Sigmoid colon (tissue), 7 donors: Measurements from ENCODE around the gene HOXA6. TPM values are rescaled to one million over a fixed set of nuclear protein-coding genes. Genes with fewer than 3 reads are reported as not detected.

Experiments
- DNase-seq: peaks from one replicate; pipeline ENCODE4 v3.0.0-alpha.2; 2019
- H3K27ac ChIP-seq, 4 donors: fragments of 200-600 bp; sonication (generic); one replicate each; pipeline ENCODE4 v1.5.1; 2016 to 2019; ENCODE audit warnings: mild to moderate bottlenecking in 1 of 4
- H3K27me3 ChIP-seq, 3 donors: fragments of 200-600 bp; sonication (generic); one replicate each; pipeline ENCODE4 v1.5.1; 2019; ENCODE audit warnings: mild to moderate bottlenecking in 1 of 3
- H3K36me3 ChIP-seq, 4 donors: fragments of 200-600 bp; sonication (generic); one replicate each; pipeline ENCODE4 v1.5.1; 2016 to 2019
- H3K4me1 ChIP-seq, 4 donors: fragments of 200-600 bp; sonication (generic); one replicate each; pipeline ENCODE4 v1.5.1; 2017 to 2019
- H3K4me3 ChIP-seq, 4 donors: fragments of 200-600 bp; sonication (generic); one replicate each; pipeline ENCODE4 v1.5.1; 2017 to 2019; ENCODE audit warnings: mild to moderate bottlenecking in 2 of 4, moderate library complexity in 1 of 4
- H3K9me3 ChIP-seq, 4 donors: fragments of 200-600 bp in 3 of 4; sonication (generic) in 3 of 4; one replicate each; pipeline versions ENCODE4 v1.5.1 to v1.6.1; 2013 to 2019
- CTCF ChIP-seq, 4 experiments: fragments of 450-650 bp in 3 of 4; fragments of 200-600 bp in 1 of 4; IDR thresholded peaks; one replicate each; pipeline ENCODE4 v1.5.1; 2016 to 2019; ENCODE audit warnings: antibody characterized with exemption in 4 of 4, mild to moderate bottlenecking in 3 of 4, moderate library complexity in 2 of 4
- EP300 ChIP-seq, 4 donors: sonication (generic); formaldehyde crosslinking; IDR thresholded peaks; one replicate each; pipeline ENCODE4 v1.6.1; 2017; ENCODE audit warnings: antibody characterized with exemption in 4 of 4
- POLR2A ChIP-seq, 2 donors: fragments of 450-650 bp; IDR thresholded peaks; one replicate each; pipeline ENCODE4 v1.6.1; 2016; ENCODE audit warnings: antibody characterized with exemption in 2 of 2, mild to moderate bottlenecking in 2 of 2, moderate library complexity in 2 of 2
- POLR2AphosphoS5 ChIP-seq, 4 donors: sonication (generic); formaldehyde crosslinking; IDR thresholded peaks; one replicate each; pipeline ENCODE4 v1.6.1; 2017; ENCODE audit warnings: antibody characterized with exemption in 4 of 4
- WGBS, 2 donors: extraction: QIAGEN DNeasy Blood & Tissue Kit; methylation state at CpG; one replicate each; pipeline ENCODE4 v1.1.7; 2013; 5-methylcytosine and 5-hydroxymethylcytosine counted together
- intact Hi-C: fragments of 100-400 bp; cut with DNase I; formaldehyde crosslinking; loops from one replicate; pipeline ENCODE4 v1.15.1; 2023
- polyA plus RNA-seq, 3 donors: library from polyadenylated mRNA; stranded (reverse); fragments of 200-250 nt; gene quantifications; one replicate each; pipeline ENCODE4 v1.2.3, GENCODE V29; 2013
- total RNA-seq, 4 donors: library from RNA; depleted of rRNA; stranded (reverse); fragments of >200 nt; gene quantifications; one replicate each; pipeline ENCODE4 v1.1.0, GENCODE V29; 2016
- donor health status: healthy with polysubstance abuse.
- donor health status: Bipolar disorder and iron deficiency.
- donor health status: healthy.

The HOXA6 gene
- total and polyA plus RNA-seq, 7 donors: 1.6 to 10.0 (median 4.5) TPM; not detected in 1

- 1 to 2% methylated on average over 30 of the region's 30 CpGs for WGBS, 2 donors
- Histone ChIP-seq H3K4me1 (peaks cover 3 to 72% (median 45%) of the 10 kb centered on the region in 4 donors), H3K36me3 (no peaks in the 10 kb centered on the region), H3K9me3 (no peaks in the 10 kb centered on the region), H3K27me3 (peaks cover 0 to 13% (median 0%) of the 10 kb centered on the region in 3 donors), H3K4me3 (peak overlapping the region; percentile 71 to 76 (median 72)), H3K27ac (peak overlapping the region in 3 of 4 donors; percentile 97 to 98 (median 98))
- TF ChIP-seq POLR2AphosphoS5 (IDR thresholded peaks at IDR 0.05): no peak
- peak; percentile 76 for DNase-seq
- intact Hi-C loops: no loop called here
These were observed 36.2 kb upstream of the HOXA6 start for GRCh38 chr7:27183682-27184336.

DNA sequence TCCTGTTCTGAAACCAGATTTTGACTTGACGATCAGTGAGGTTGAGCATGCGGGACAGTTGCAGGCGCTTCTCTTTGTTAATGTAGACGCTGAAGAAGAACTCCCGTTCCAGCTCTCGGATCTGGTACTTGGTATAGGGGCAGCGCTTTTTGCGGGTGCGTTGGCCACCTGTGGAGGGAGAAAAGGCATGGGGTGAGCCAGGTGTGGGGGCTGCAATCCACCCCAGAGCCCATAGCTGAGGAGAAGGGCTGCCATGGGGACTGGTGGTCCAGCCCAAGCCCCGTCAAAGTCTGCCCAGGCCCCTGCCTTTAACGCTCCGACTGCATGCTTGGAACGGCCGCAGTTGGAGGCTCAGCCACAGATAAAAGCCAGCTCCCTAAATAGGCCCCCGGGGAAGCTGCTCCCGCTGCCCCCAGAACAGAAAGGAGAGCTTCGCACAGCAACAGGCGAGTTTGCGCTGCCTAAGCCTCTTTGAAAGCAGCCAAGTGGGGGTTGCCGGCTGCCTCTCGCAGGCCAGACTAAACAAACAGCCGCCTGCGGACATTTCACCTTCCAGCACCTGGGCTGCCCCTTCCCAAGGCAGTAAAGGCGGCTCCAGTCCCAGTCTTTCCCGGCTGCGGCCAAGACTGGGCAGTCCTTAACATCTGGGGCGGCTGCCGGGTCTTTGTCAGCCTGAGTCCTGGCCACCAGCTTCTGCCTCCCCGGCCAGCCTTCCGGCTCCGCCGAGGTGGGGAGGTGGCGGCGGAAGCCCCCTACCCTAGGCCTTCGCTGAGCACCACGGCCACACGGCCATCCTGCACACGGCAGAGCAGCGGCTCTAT, 35.5 kb upstream of the HOXA6 start:
- Histone ChIP-seq H3K36me3 (no peaks in the 10 kb centered on the region), H3K4me1 (peaks cover 3 to 64% (median 38%) of the 10 kb centered on the region in 4 donors), H3K4me3 (peak overlapping the region; percentile 71 to 76 (median 72)), H3K27me3 (peaks cover 0 to 11% (median 0%) of the 10 kb centered on the region in 3 donors), H3K27ac (peak overlapping the region in 3 of 4 donors; percentile 97 to 98 (median 98)), H3K9me3 (no peaks in the 10 kb centered on the region)
- TF ChIP-seq POLR2A (IDR thresholded peaks at IDR 0.05): peak in 1 of 2 donors; percentile 14
- TF ChIP-seq POLR2AphosphoS5 (IDR thresholded peaks at IDR 0.05): peak in 2 of 4 donors; percentile 32 to 44
- TF ChIP-seq EP300 (IDR thresholded peaks at IDR 0.05): no peak
- TF ChIP-seq CTCF (IDR thresholded peaks at IDR 0.05): no peak
- intact Hi-C loops: no loop called here
- WGBS, 2 donors: 3 to 13% methylated on average over 39 of the region's 39 CpGs
- peak; percentile 75 for DNase-seq

DNA sequence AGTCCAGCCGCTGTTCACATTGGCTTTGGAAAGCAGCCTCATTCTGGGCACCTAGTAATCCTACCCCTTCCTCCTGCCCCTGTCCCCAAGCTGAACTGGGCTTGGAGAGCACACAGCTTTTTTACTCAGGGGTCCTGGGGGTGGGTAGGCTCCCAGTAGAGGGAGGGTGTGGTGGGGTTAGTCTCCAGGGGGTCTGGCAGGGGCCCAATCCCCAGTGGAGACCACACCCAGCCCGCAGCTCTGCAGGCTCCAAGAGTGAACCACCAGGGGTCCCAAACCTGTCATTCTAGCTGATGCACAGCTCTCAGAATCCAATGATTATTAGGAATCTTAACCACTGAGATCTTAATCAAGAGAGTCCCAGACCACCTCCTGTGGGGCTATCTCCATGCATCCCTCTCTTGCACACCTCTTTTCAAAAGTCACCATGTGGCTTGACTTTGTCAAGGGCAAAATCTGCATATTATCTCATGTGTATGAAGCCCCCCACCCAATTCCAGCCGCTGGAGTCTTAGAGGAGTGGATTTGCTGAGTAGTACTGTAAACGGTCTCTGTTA, 34.8 kb upstream of the HOXA6 start:
- Histone ChIP-seq H3K36me3 (no peaks in the 10 kb centered on the region), H3K9me3 (no peaks in the 10 kb centered on the region), H3K4me1 (peaks cover 3 to 57% (median 35%) of the 10 kb centered on the region in 4 donors), H3K27ac (peak overlapping the region in 3 of 4 donors; percentile 97 to 98 (median 98)), H3K4me3 (peak overlapping the region; percentile 71 to 76 (median 72)), H3K27me3 (peaks cover 0 to 11% (median 0%) of the 10 kb centered on the region in 3 donors)
- intact Hi-C loops: no loop called here
- DNase-seq: peak; percentile 74
- WGBS, 2 donors: 22 to 48% methylated on average over 4 of the region's 4 CpGs
- TF ChIP-seq POLR2AphosphoS5 (IDR thresholded peaks at IDR 0.05) (no peak), CTCF (IDR thresholded peaks at IDR 0.05) (no peak), EP300 (IDR thresholded peaks at IDR 0.05) (no peak), POLR2A (IDR thresholded peaks at IDR 0.05) (no peak)

DNA sequence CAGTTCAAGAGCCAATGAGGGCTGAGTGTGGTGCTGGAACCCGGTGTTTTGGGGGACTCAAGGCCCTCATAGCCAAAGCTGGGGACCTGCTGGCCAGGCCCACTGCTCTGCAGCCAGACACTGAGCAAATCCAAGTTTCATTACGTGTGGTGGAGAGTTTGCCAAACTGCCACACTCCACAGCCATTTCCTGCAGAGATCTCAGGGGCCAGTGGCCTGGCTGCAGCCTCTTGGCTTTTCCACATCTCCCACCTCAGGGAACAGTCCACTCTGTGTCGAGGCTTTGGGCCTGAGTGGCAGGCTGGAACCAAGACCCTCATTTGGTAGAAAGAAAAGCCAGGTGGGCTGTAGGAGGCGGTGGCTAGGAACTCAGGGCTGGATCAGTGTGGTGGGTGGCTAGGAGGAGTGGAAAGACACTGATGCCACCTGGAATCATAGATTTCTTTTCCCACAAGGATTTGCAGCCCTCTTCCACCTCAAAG, 34.3 kb upstream of the HOXA6 start:
- Histone ChIP-seq H3K4me1 (peaks cover 3 to 52% (median 35%) of the 10 kb centered on the region in 4 donors), H3K9me3 (no peaks in the 10 kb centered on the region), H3K36me3 (no peaks in the 10 kb centered on the region), H3K4me3 (peak overlapping the region in 3 of 4 donors; percentile 8 to 76 (median 72)), H3K27ac (peak overlapping the region in 3 of 4 donors; percentile 97 to 98 (median 98)), H3K27me3 (peaks cover 0 to 11% (median 0%) of the 10 kb centered on the region in 3 donors)
- intact Hi-C loops: no loop called here
- no peak for TF ChIP-seq CTCF (IDR thresholded peaks at IDR 0.05)
- peak in 2 of 4 donors; percentile 5 to 20 for TF ChIP-seq POLR2AphosphoS5 (IDR thresholded peaks at IDR 0.05)
- 29 to 71% methylated on average over 4 of the region's 4 CpGs for WGBS, 2 donors
- DNase-seq: peak; percentile 72
